Urinary bladder (tissue), 4 donors: ENCODE results near the gene CPLX4. TPM values are rescaled to one million over a fixed set of nuclear protein-coding genes. Genes with fewer than 3 reads are reported as not detected.

Experiments
- DNase-seq: peaks from one replicate; pipeline ENCODE4 v3.0.0-alpha.2; 2015; ENCODE audit errors: extremely low spot score
- H3K27ac ChIP-seq: one replicate; pipeline ENCODE4 v1.5.1; 2013; ENCODE audit warnings: low read depth, mild to moderate bottlenecking, moderate library complexity
- H3K36me3 ChIP-seq: one replicate; pipeline ENCODE4 v1.6.1; 2013; ENCODE audit warnings: mild to moderate bottlenecking, moderate library complexity; ENCODE audit not compliant: insufficient read depth
- H3K4me1 ChIP-seq: one replicate; pipeline ENCODE4 v1.6.1; 2013; ENCODE audit warnings: mild to moderate bottlenecking, moderate library complexity; ENCODE audit not compliant: insufficient read depth
- H3K4me3 ChIP-seq: one replicate; pipeline ENCODE4 v1.5.1; 2013; ENCODE audit warnings: low read depth, low read length
- WGBS: extraction: QIAGEN DNeasy Blood & Tissue Kit; methylation state at CpG from one replicate; pipeline ENCODE4 v1.1.7; 2013; 5-methylcytosine and 5-hydroxymethylcytosine counted together
- polyA plus RNA-seq: library from polyadenylated mRNA; stranded (reverse); fragments of 200-250 nt; gene quantifications from one replicate; pipeline ENCODE4 v1.2.3, GENCODE V29; 2013
- total RNA-seq: library from RNA; depleted of rRNA; stranded (reverse); fragments of >200 nt; gene quantifications from one replicate; pipeline ENCODE4 v1.2.3, GENCODE V29; 2014
- donor health status: healthy with polysubstance abuse.
- donor health status: healthy.

The CPLX4 gene
- total and polyA plus RNA-seq, 2 donors, result not detected

- H3K27ac ChIP-seq, result no peak overlapping the region
- WGBS, result 2% methylated on average over 52 of the region's 52 CpGs
- DNase-seq, result no peak
- H3K4me1 ChIP-seq, result peaks cover 2% of the 10 kb centered on the region
- no peaks in the 10 kb centered on the region for H3K36me3 ChIP-seq
- H3K4me3 ChIP-seq, result peak overlapping the region; percentile 27
Observed at GRCh38 chr18:59272221-59272888, 46.1 kb downstream of the CPLX4 start.

GRCh38 chr18:59271606-59272220 lies 46.7 kb downstream of the CPLX4 start:
- no peak for DNase-seq
- Histone ChIP-seq H3K4me1 (peaks cover 2% of the 10 kb centered on the region), H3K27ac (no peak overlapping the region), H3K4me3 (no peak overlapping the region), H3K36me3 (no peaks in the 10 kb centered on the region)
- 15% methylated on average over 14 of the region's 14 CpGs for WGBS

GRCh38 chr18:59270689-59271257 lies 47.7 kb downstream of the CPLX4 start:
- peaks cover 2% of the 10 kb centered on the region for H3K4me1 ChIP-seq
- H3K4me3 ChIP-seq, result no peak overlapping the region
- no peaks in the 10 kb centered on the region for H3K36me3 ChIP-seq
- 17% methylated on average over 4 of the region's 4 CpGs for WGBS
- DNase-seq, result no peak
- no peak overlapping the region for H3K27ac ChIP-seq

GRCh38 chr18:59269563-59270119 lies 48.8 kb downstream of the CPLX4 start:
- Histone ChIP-seq H3K27ac (no peak overlapping the region), H3K36me3 (no peaks in the 10 kb centered on the region), H3K4me3 (peak overlapping the region; percentile 21), H3K4me1 (peaks cover 2% of the 10 kb centered on the region)
- WGBS, result 5% methylated on average over 17 of the region's 17 CpGs
- DNase-seq, result no peak

GRCh38 chr18:59268721-59269562 lies 49.5 kb downstream of the CPLX4 start:
- peaks cover 2% of the 10 kb centered on the region for H3K4me1 ChIP-seq
- no peaks in the 10 kb centered on the region for H3K36me3 ChIP-seq
- 2% methylated on average over 90 of the region's 90 CpGs for WGBS
- no peak overlapping the region for H3K27ac ChIP-seq
- DNase-seq, result no peak
- H3K4me3 ChIP-seq, result peak overlapping the region; percentile 21

GRCh38 chr18:59268127-59268720 lies 50.2 kb downstream of the CPLX4 start:
- Histone ChIP-seq H3K27ac (no peak overlapping the region), H3K4me3 (no peak overlapping the region), H3K36me3 (no peaks in the 10 kb centered on the region), H3K4me1 (peaks cover 1% of the 10 kb centered on the region)
- DNase-seq, result no peak
- WGBS, result 4% methylated on average over 28 of the region's 28 CpGs

GRCh38 chr18:59267503-59268126 lies 50.8 kb downstream of the CPLX4 start:
- no peaks in the 10 kb centered on the region for H3K36me3 ChIP-seq
- WGBS, result 2% methylated on average over 41 of the region's 41 CpGs
- H3K27ac ChIP-seq, result no peak overlapping the region
- H3K4me1 ChIP-seq, result no peaks in the 10 kb centered on the region
- DNase-seq, result no peak
- H3K4me3 ChIP-seq, result no peak overlapping the region

- H3K27ac ChIP-seq, result no peak overlapping the region
- WGBS, result 7% methylated on average over 10 of the region's 10 CpGs
Observed at GRCh38 chr18:59266886-59267502, 51.5 kb downstream of the CPLX4 start.

GRCh38 chr18:59266459-59266858 lies 52.0 kb downstream of the CPLX4 start:
- DNase-seq, result no peak
- no peak overlapping the region for H3K27ac ChIP-seq
- no peak overlapping the region for H3K4me3 ChIP-seq
- no peaks in the 10 kb centered on the region for H3K4me1 ChIP-seq
- H3K36me3 ChIP-seq, result no peaks in the 10 kb centered on the region
- WGBS, result 23% methylated on average over 1 of the region's 1 CpG

More at GRCh38 chr18:59266886-59267502, 51.5 kb downstream of the CPLX4 start:
- H3K36me3 ChIP-seq, result no peaks in the 10 kb centered on the region
- no peak for DNase-seq
- H3K4me3 ChIP-seq, result no peak overlapping the region
- H3K4me1 ChIP-seq, result no peaks in the 10 kb centered on the region

GRCh38 chr18:59265974-59266369 lies 52.5 kb downstream of the CPLX4 start:
- no peaks in the 10 kb centered on the region for H3K4me1 ChIP-seq
- H3K36me3 ChIP-seq, result no peaks in the 10 kb centered on the region
- DNase-seq, result no peak
- WGBS, result 6% methylated on average over 12 of the region's 12 CpGs
- no peak overlapping the region for H3K27ac ChIP-seq
- H3K4me3 ChIP-seq, result no peak overlapping the region

GRCh38 chr18:59265246-59265973 lies 53.0 kb downstream of the CPLX4 start:
- 1% methylated on average over 38 of the region's 38 CpGs for WGBS
- no peak for DNase-seq
- H3K27ac ChIP-seq, result no peak overlapping the region
- no peaks in the 10 kb centered on the region for H3K36me3 ChIP-seq
- peak overlapping the region; percentile 5 for H3K4me3 ChIP-seq
- no peaks in the 10 kb centered on the region for H3K4me1 ChIP-seq

GRCh38 chr18:59264651-59265245 lies 53.7 kb downstream of the CPLX4 start:
- no peaks in the 10 kb centered on the region for H3K36me3 ChIP-seq
- WGBS, result 4% methylated on average over 41 of the region's 41 CpGs
- no peak overlapping the region for H3K27ac ChIP-seq
- no peak overlapping the region for H3K4me3 ChIP-seq
- H3K4me1 ChIP-seq, result no peaks in the 10 kb centered on the region
- no peak for DNase-seq
